DMS114 treated with DMSO at 0.1 percent for 48 hours (cell line): ENCODE measurements around the gene CAV3.

Experiments
- DNase-seq: peaks from one replicate; lab custom pipeline; 2025; ENCODE audit not compliant: unreplicated experiment; lab: John Stamatoyannopoulos, UW

The CAV3 gene

DNA sequence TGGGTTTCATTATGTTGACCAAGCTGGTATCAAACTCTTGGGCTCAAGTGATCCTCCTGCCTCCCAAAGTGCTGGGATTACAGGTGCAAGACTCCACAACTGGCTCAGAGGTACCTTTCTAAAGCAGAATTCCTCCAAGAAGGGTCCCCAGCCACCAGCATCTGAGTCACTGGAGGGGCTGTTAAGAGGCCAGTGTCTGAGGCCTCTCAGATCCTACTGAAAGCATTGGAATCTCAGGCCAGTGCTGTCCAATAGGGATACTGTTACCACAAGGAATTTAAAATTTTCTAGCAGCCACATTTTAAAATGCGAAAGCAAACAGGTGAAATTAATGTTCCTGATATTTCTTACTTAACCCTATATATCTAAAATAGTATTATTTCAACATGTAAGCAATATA, 1.3 kb downstream of the CAV3 start:
- DNase-seq, result no peak

- no peak for DNase-seq
Measured at GRCh38 chr3:8736436-8736835, 2.8 kb downstream of the CAV3 start.

GRCh38 chr3:8737301-8737700, 3.7 kb downstream of the CAV3 start:
- DNase-seq, result no peak

DNA sequence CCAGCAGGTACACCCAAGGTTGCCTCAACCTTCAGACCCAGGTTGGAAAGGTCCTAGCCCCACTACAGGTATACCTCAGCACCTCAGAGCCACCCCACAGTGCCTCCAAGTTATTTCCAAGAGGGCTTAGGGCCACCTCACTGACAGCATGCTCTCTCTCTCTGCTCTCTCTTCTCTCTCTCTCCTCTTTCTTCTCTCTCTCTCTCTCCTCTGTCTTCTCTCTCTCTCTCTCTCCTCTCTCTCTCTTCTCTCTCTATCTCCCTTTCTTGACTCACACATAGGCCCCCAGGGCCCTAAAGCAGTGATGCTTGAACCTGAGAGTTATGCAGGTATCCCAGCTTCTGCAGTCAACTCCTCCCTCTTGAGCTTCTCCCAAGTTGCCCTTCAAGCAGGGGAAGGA, 4.2 kb downstream of the CAV3 start:
- no peak for DNase-seq

DNA sequence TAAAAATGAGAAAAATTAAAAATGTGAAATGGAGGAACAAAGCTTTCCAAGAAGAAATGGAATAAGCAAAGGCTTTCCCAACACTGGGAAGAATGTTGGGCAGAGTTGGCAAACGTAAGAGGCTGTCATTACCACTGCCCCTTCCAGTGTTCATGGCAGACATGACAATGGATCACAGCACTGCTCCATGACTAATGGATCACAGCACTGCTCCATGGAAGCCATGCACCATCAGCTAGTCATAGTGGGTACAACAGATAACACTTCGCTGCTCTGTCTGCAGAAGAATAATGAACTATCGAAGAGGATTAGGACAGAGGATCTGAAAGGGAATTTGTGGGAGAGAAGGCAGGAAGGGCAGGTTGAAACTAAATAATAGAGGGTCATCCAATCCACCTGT, 5.0 kb downstream of the CAV3 start:
- no peak for DNase-seq

DNA sequence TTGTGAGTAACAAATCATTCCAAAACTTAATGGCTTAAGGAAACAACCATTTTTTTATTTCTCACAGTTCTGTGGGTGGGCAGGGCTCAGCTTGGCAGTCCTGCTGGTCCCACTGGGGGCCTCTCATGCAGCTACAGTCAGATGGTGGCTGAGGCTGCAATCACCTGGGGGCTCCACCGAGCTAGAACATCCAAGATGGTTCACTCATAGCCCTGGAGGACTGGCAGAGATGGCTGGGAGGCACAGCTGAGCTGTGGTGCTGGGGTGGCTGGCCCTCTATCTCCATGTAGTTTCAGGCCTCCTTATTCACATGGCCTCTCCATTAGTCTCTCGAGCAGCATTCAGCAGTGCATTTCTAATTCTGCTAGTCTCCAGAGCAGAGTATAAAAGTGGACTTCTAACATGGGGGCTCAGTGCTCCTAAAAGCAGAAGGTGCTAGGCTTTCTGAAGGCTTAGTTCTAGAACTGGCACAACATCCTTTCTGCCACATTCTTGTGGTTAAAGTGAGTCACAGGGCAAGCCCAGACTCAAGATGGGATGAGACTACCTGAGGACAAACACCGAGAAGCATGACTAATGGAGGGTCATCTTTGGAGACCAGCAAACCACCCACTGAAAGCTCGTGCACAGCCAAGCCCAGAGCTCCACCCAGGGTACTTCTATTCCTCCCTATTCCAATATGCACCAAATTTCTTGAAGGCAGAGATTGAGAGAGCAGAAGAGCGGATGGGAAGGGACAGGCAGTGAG, 6.3 kb downstream of the CAV3 start:
- no peak for DNase-seq

- no peak for DNase-seq
Measured at GRCh38 chr3:8741581-8742261, 8.1 kb downstream of the CAV3 start.

- no peak for DNase-seq
Measured at GRCh38 chr3:8743021-8743601, 9.5 kb downstream of the CAV3 start.

DNA sequence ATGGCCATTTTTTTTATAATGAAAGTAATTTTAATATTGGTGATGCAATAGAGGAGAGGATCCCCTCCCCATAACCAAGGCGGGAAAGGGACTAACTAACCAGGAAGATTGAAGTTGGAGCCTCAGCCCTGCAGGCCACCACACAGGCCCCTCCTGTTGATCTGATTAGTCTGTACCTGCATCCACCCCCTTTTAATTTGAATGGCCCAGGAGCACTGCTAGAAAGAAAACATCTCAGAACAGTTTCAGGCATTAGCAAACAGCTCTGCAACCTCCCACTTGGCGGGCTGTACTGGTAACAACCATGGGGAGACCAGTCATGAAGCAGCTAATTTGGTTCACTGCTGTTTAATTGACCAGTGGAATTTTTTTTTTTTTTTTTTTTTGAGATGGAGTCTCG, 10.3 kb downstream of the CAV3 start:
- DNase-seq, result no peak

DNA sequence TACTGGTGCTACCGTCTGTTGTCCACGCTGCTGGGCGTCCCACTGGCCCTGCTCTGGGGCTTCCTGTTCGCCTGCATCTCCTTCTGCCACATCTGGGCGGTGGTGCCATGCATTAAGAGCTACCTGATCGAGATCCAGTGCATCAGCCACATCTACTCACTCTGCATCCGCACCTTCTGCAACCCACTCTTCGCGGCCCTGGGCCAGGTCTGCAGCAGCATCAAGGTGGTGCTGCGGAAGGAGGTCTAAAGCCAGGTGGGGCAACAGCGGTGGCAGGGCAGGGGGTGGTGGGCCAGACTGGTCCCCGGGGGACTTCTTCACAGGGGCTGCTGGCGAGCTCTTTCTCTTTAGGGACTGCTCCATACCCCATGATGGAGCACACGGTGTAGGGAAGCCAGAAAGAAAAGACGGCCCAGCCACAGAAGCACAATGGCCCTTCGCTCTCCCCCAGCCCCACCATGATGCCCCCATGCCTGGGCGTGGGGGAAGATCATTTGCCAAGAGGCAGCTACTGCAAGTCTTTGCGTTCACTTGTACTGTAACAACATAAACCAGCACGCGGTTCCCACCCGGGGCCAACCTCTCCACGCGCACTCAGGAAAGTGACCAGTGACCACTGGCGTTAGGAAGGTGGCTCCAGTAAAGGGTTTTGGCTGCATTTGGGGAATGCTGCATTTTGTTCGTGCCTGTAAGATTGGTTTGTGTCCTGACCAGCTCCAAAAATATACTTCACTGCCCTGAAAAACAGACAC, 12.2 kb downstream of the CAV3 start:
- DNase-seq, result no peak

DNA sequence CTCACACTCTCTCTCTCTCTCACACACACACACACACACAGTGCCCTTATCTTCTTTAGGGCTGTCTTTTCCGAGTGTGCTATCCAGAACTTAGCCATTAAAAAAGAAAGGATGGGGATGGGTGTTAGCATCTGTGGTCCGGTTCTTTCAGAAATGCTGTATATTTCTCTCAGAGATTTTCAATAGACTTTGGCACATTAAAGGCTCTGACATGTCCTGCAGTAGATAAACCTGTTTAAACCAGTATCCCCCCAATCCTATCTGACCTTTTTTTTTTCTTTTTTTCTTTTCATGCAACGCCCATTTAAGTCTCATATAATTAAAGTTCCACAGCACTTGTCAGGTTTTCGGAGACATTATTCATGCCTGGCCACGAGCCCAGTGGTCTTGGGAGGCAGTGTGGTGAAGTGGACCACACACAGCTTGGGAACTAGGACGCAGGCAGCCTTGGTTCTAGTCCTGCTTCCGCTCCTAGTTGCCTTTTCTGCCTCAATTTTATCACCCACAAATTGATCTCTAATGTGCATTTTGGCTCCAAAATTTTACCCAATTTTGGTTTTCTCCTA, 13.3 kb downstream of the CAV3 start:
- DNase-seq, result no peak

DNA sequence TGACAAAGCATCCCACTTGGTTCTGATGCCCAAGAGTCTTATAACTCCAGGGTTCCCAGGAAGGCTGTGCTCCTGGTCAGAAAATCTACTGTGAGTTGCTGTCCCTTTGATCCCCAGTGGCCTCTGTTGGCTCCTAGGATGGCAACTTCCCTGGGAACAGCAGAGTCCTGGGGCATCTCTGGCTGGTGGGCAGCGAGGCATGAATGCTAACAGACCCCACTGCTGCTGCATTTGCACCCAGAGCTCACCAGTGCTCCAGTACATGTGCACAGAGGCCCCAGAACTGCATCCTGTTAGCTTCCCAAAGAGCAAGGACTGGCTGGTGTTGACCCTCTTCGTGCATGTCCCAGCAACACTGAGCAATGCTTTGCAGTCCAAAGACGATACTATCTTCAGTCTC, 15.7 kb downstream of the CAV3 start:
- DNase-seq, result no peak

- no peak for DNase-seq
Measured at GRCh38 chr3:8752832-8753231, 19.2 kb downstream of the CAV3 start.

DNA sequence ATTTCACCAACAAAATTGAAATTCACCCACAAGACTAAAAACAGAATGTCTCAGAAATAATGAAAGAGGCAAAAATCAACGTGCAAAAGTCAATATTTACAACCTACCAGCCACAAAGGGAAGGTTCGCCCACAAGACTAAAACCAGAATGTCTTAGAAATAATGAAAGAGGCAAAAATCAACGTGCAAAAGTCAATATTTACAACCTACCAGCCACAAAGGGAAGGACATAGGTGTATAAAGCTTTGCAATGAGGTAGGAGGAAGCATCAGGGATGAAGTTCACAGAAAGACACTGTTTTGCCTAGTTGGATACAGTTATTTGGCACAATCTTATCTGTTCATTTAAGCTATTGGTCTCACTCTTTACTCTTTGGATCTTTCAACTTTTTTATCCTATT, 21.5 kb downstream of the CAV3 start:
- no peak for DNase-seq

DNA sequence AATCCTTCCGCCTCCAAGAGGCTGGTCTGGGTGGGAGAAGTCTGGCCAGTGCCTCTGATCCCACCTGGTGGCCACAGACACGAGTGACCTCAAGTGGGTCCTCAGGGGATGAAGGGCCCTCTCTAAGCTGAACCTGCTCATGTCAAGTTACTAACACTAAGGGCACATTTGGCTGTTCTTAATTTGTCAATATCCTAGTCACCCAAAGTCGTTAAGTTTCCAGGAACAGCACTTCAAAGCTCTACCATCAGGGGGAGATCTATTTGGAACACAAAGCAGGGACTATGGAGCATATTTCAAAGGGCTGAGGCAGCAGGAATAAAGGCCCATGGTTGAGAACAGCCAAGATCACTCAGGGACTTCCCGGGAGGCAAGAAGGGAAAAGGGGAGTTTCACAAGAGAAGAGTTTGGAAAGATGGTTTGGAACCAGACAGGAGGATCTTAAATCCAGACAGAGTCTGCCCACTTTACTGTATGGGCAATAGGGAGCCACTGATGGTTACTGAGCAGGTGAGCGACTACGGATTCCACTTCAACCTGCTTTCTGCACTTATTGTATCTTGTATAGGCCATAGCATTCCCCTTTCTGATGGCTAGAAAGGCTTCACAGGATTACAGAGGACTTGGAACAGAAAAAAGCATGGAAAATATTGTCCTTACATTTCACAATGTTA, 22.1 kb downstream of the CAV3 start:
- DNase-seq, result no peak

GRCh38 chr3:8756671-8757070, 23.1 kb downstream of the CAV3 start:
- no peak for DNase-seq

GRCh38 chr3:8757551-8758518, 24.2 kb downstream of the CAV3 start:
- no peak for DNase-seq

DNA sequence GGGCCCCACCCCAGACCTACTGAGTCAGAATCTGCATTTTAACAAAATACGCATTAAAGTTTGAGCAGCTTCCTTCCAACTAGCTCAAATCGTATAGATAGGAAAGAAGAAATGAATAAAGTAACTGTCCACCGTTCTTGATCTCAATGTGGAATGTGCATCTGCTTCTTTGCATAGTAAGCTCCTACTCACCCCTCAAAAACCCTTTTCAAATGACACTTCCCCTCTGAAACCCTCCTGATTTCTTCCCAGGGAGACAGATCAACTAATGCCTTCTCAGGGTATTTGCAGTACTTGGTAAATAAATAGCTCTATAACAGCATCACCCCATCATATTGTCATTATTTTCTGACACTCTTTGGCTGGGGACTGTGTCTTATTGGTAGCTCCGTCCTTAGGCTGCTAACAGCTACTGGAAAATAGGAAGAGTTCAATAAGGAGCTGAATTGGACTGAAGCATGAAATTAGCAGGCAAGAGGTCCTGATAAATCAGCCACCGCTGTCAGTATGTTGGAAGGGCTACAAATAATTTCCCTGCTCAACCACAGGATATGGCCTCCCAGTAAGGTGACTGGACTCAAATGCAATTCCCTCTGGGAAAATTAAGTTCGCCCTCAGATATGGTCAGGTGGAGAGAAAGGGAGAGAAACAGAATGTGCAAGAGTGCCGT, 25.6 kb downstream of the CAV3 start:
- no peak for DNase-seq

- DNase-seq, result no peak
Measured at GRCh38 chr3:8760091-8760490, 26.5 kb downstream of the CAV3 start.
